Measurements from ENCODE around the gene ADGRD1.

Gene ADGRD1

DNA sequence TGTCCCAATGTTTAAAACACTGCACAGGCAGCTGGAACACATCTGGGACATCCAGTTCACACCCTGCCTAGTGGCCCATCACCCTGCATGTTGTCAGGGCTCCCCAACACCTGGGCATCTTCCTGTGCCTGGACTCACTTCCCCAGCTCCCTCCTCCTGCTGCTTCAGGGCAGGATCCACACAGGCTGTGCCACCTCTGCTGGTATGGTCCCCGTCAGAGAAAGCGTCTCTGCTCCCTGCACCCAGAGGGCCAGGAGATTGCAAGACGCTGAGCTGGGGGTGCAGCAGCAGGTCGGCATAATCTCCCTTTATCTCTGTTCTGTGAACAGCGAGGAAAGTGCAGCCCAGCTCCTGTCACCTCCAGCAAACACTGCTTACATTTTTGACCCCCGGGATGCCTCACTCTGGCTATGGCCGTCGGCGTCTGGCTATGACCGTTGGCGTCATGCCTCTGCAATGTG lies 124.3 kb downstream of the ADGRD1 start:
- Histone ChIP-seq H3K4me3 (ENCODE audit: low read length in 2 of 2) (no peak overlapping the region), H3K9ac (ENCODE audit: low read depth in 1 of 2, low read length in 2 of 2) (no peak overlapping the region), H3K27ac (ENCODE audit: low read depth in 2 of 2, low read length in 2 of 2) (no peak overlapping the region), H3K36me3 (ENCODE audit: control insufficient read depth in 2 of 2, insufficient read depth in 2 of 2, low read length in 2 of 2) (no peaks in the 10 kb centered on the region), H3K9me3 (ENCODE audit: control insufficient read depth in 2 of 2, low read length in 2 of 2) (no peaks in the 10 kb centered on the region), H3K4me1 (ENCODE audit: control insufficient read depth in 2 of 2, insufficient read depth in 2 of 2, low read length in 2 of 2) (no peaks in the 10 kb centered on the region), H3K27me3 (ENCODE audit: control insufficient read depth in 2 of 2, insufficient read depth in 2 of 2, low read length in 2 of 2) (no peaks in the 10 kb centered on the region)

DNA sequence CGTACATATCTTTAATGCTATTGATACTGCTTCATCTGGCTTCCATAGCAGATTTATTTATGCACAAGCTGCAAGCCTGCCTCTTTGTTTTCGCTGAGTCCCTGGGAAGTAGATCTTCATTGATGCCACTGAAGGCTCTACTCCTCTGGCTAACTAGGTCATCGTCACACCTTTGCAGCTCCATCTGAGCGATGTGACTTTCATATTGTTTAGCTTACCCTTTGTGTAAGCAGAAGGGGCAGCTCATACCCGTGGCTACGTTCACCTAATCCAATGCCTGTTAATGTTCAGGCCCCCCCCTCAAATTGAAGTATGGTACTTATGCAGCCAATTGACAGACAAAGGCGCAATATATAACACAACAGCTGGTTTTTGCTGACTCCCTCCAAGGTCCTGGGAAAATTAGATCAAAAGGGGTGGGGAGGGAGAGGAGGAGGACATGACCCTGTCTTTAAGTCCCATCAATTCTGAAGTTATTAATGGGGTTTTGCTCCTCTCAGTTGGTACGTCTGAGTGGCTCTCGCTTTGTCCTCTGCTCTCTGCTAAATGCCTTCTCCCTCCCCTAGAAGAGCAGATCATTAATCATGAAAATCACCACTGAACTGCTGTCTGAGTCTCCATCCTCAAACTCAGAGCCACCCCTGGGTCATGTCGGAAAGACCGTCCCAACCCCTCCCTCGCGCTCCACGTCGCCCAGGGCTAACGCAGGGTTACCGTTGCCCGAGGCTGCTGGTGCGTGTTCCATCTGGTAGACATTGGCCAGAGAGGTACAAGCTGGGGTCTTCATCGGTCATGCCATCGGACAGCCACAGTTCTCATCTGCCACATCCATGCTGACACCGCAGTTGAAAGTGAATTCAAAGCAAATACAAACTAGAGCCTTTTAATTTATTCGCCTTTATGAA lies 128.8 kb downstream of the ADGRD1 start:
- no peaks in the 10 kb centered on the region for H3K4me1 ChIP-seq (ENCODE audit: control insufficient read depth in 2 of 2, insufficient read depth in 2 of 2, low read length in 2 of 2)
- H3K36me3 ChIP-seq (ENCODE audit: control insufficient read depth in 2 of 2, insufficient read depth in 2 of 2, low read length in 2 of 2), result no peaks in the 10 kb centered on the region
- H3K9me3 ChIP-seq (ENCODE audit: control insufficient read depth in 2 of 2, low read length in 2 of 2), result no peaks in the 10 kb centered on the region
- H3K27ac ChIP-seq (ENCODE audit: low read depth in 2 of 2, low read length in 2 of 2), result no peak overlapping the region
- no peaks in the 10 kb centered on the region for H3K27me3 ChIP-seq (ENCODE audit: control insufficient read depth in 2 of 2, insufficient read depth in 2 of 2, low read length in 2 of 2)
- H3K4me3 ChIP-seq (ENCODE audit: low read length in 2 of 2), result no peak overlapping the region
- no peak overlapping the region for H3K9ac ChIP-seq (ENCODE audit: low read depth in 1 of 2, low read length in 2 of 2)

DNA sequence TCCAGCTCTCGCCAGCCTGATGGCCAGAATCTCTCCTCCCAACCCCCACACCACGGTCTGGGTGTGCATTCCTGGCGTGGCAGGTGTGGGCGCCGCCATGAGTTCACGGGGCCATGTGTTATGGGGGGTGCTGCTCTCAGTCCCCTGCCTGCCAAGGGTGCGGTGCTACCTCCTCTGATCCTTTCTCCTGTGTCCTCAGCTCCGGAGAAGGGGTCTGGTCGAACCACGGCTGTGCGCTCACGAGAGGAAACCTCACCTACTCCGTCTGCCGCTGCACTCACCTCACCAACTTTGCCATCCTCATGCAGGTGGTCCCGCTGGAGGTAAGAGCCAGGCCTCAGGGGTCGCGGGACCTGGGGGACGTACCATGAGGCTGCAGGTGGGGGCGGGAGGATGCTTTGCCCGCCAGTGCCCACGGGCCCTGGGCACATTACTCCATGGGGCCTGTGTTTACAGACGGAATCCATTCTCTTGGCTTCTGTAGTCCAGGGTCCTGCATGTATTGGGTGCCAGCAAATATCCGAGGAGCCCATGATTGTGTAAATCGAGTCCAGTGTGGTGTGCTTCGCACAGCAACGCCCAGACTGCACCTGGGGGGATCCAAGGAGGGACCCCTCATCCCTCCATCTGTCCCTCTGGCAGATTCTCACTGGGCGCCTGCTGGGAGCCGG lies 130.8 kb downstream of the ADGRD1 start:
- no peaks in the 10 kb centered on the region for H3K27me3 ChIP-seq (ENCODE audit: control insufficient read depth in 2 of 2, insufficient read depth in 2 of 2, low read length in 2 of 2)
- no peak overlapping the region for H3K4me3 ChIP-seq (ENCODE audit: low read length in 2 of 2)
- H3K4me1 ChIP-seq (ENCODE audit: control insufficient read depth in 2 of 2, insufficient read depth in 2 of 2, low read length in 2 of 2), result no peaks in the 10 kb centered on the region
- H3K27ac ChIP-seq (ENCODE audit: low read depth in 2 of 2, low read length in 2 of 2), result no peak overlapping the region
- no peaks in the 10 kb centered on the region for H3K36me3 ChIP-seq (ENCODE audit: control insufficient read depth in 2 of 2, insufficient read depth in 2 of 2, low read length in 2 of 2)
- no peaks in the 10 kb centered on the region for H3K9me3 ChIP-seq (ENCODE audit: control insufficient read depth in 2 of 2, low read length in 2 of 2)
- H3K9ac ChIP-seq (ENCODE audit: low read depth in 1 of 2, low read length in 2 of 2), result no peak overlapping the region

DNA sequence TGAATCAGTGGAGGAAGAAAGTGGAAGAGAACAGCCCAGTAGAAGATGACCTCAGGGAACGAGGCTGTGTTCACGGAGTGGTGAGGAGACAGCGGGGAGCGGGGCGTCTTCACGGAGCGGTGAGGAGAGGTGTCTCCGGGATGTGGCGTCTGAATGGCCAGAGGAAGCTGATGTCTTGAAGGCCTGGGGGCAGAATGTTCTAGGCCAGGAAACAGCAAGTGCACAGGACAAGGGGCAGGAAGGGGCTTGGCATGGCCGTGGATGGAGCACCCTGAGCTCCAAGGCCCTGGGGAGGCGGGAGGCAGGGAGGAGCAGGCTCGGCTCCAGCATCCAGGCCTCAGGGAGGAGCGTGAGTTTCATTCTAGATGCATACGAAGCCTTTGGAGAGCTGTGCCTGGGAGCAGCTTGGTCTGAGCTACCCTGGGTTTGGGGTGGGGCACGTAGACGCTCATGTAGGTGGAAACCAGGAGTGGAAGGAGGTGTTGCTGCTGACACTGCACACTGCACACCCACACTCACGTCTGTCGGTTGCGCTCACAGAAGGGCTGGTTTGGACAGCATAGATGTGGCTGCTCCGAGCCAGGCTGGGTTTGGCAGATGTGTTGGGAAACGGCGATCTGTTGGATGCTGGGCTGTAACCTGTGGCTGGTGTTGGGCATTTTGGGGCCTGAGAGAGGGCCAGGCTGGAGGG lies 131.6 kb downstream of the ADGRD1 start:
- Histone ChIP-seq H3K27ac (ENCODE audit: low read depth in 2 of 2, low read length in 2 of 2) (no peak overlapping the region), H3K9ac (ENCODE audit: low read depth in 1 of 2, low read length in 2 of 2) (no peak overlapping the region), H3K4me1 (ENCODE audit: control insufficient read depth in 2 of 2, insufficient read depth in 2 of 2, low read length in 2 of 2) (no peaks in the 10 kb centered on the region), H3K4me3 (ENCODE audit: low read length in 2 of 2) (no peak overlapping the region), H3K9me3 (ENCODE audit: control insufficient read depth in 2 of 2, low read length in 2 of 2) (no peaks in the 10 kb centered on the region), H3K27me3 (ENCODE audit: control insufficient read depth in 2 of 2, insufficient read depth in 2 of 2, low read length in 2 of 2) (no peaks in the 10 kb centered on the region), H3K36me3 (ENCODE audit: control insufficient read depth in 2 of 2, insufficient read depth in 2 of 2, low read length in 2 of 2) (no peaks in the 10 kb centered on the region)

DNA sequence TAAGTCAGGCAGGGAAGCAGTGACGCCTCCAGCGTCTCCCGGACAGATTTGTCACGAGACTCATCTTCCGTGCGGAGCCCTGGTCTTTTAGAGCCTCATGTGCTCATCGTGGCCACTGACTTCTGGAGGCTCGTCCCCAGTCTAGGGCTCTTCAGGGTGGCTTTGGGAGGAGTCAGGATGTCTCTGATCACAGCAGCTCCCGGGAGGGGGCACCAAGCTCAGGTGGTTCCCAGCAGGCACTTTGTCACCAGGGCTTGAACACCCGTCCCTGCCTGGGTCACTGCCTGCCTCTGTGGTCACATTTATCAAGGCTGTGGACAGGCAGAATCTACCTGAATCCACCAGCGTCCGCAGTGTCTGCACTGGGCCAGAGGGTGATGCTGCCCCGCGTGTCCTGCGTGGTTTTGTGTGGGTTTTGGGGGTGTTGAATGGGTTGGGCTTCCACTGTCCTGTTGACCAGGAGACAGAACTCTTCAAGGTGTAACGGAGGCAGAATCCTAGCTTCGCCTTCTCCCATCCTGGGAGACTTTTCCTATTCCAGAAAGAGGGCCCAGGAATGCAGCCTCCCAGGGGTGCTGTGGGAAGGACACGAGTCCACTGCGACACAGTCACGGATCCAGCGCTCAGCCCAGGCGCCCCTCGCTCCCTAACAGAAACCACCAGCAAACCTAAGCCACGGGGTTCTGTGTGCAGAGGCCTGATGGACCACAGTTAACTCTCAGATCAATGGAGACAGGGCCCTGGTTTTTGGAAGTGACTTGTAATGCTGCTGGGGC lies 132.3 kb downstream of the ADGRD1 start:
- H3K4me1 ChIP-seq (ENCODE audit: control insufficient read depth in 2 of 2, insufficient read depth in 2 of 2, low read length in 2 of 2), result no peaks in the 10 kb centered on the region

DNA sequence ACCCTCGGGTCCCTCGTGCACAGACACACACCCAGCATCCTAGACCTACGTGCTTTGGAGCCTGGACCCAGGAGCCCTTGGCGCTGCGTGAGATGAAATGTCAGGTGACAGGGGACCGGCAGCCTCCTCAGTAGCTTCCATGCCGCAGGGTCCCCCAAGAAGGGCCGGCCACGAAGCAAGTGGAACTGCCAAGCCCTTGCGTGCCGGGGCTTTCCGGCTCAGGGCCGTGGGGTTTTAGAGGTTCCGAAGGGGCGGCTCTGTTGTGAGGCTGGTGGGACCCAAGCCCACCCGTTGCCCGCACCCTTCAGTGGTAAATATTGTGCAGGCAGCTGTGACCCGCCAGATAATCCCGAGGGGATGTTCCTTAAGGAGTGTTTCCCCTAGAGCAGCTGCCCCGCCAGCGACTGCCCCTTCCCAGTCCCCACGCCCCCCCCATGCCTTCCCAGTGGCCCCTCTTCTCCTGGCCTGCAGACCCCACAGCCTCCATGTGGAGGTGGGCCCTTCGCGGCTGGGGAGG lies 133.7 kb downstream of the ADGRD1 start:
- H3K9ac ChIP-seq (ENCODE audit: low read depth in 1 of 2, low read length in 2 of 2), result no peak overlapping the region
- no peaks in the 10 kb centered on the region for H3K4me1 ChIP-seq (ENCODE audit: control insufficient read depth in 2 of 2, insufficient read depth in 2 of 2, low read length in 2 of 2)
- H3K27me3 ChIP-seq (ENCODE audit: control insufficient read depth in 2 of 2, insufficient read depth in 2 of 2, low read length in 2 of 2), result no peaks in the 10 kb centered on the region
- H3K27ac ChIP-seq (ENCODE audit: low read depth in 2 of 2, low read length in 2 of 2), result no peak overlapping the region
- H3K36me3 ChIP-seq (ENCODE audit: control insufficient read depth in 2 of 2, insufficient read depth in 2 of 2, low read length in 2 of 2), result no peaks in the 10 kb centered on the region
- H3K9me3 ChIP-seq (ENCODE audit: control insufficient read depth in 2 of 2, low read length in 2 of 2), result no peaks in the 10 kb centered on the region
- H3K4me3 ChIP-seq (ENCODE audit: low read length in 2 of 2), result no peak overlapping the region

More for the DNA sequence above, 132.3 kb downstream of the ADGRD1 start:
- Histone ChIP-seq H3K4me3 (ENCODE audit: low read length in 2 of 2) (no peak overlapping the region), H3K36me3 (ENCODE audit: control insufficient read depth in 2 of 2, insufficient read depth in 2 of 2, low read length in 2 of 2) (no peaks in the 10 kb centered on the region), H3K27me3 (ENCODE audit: control insufficient read depth in 2 of 2, insufficient read depth in 2 of 2, low read length in 2 of 2) (no peaks in the 10 kb centered on the region), H3K9me3 (ENCODE audit: control insufficient read depth in 2 of 2, low read length in 2 of 2) (no peaks in the 10 kb centered on the region), H3K27ac (ENCODE audit: low read depth in 2 of 2, low read length in 2 of 2) (no peak overlapping the region), H3K9ac (ENCODE audit: low read depth in 1 of 2, low read length in 2 of 2) (no peak overlapping the region)

DNA sequence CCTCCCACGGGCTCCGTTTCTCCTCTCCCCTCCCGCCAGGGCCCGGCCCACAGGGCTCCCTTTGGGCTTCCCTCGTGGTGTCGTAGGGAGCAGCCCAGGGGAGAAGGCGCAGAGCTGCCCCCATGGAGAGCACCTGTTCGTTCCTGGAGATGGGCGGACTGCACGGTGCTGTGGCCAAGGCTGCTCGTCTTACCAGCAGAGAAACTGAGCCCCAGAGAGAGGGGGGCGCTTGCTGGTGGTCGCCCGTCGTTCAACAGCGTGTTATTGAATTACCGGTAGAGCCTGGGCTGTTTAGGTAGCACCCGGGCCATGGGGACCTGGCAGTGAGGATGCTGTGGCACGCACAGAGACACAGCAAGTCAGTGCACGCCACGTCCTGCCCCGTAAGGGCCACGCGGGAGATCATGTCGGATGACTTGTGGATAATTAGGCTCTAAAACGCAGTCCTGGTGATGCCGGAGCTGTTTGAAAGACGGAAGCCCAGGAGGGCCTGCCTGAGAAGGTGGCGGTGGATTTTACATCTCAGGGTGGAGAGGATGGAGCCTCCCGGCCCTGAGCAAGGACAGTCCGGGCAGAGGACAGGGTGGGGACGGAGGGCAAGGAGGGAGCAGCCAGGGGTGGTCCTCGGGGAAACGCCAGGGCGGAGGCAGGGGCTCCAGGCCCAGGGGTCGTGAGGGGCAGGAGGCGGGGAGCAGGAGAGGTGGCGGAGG lies 134.4 kb downstream of the ADGRD1 start:
- H3K9ac ChIP-seq (ENCODE audit: low read depth in 1 of 2, low read length in 2 of 2), result no peak overlapping the region
- no peaks in the 10 kb centered on the region for H3K36me3 ChIP-seq (ENCODE audit: control insufficient read depth in 2 of 2, insufficient read depth in 2 of 2, low read length in 2 of 2)
- no peaks in the 10 kb centered on the region for H3K9me3 ChIP-seq (ENCODE audit: control insufficient read depth in 2 of 2, low read length in 2 of 2)

DNA sequence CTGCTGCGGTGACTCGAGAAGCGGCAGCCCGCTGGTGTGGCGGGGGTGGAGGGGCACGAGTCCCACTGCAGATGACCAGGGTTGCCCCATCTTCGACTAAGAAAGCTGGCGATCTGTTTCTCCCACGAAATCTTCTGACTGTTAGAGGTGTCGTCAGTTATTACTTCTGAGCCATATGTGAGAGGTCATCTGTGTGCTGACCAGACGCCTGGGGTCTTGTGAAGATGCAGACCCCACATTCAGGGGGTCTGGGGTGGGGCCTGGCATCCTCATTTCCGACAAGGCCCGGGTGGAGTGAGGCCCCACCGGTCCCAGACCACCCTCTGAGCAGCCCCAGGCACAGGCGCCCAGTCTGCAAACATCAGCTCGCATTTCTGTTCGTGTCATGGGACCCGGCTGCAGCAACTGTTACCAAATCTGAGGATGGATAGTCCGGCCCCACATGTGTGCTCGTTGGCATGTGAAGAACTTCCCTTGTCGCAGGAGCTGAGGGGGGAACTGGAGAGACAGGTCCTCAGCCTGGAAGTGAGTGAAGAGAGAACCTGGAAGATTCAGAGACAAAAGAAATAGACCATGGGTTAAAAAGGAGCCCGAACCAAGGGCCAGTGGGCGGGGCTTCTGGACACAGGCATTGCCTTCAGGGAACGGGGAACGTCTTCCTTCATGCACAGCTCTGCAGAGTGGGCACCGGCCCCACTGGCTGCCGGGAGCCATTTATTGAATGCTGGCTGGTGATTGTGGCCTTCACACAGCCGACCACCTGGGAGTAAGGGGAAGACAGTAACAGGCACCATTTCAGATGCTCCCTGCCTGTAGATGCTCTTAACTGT lies 135.2 kb downstream of the ADGRD1 start:
- Histone ChIP-seq H3K36me3 (ENCODE audit: control insufficient read depth in 2 of 2, insufficient read depth in 2 of 2, low read length in 2 of 2) (no peaks in the 10 kb centered on the region), H3K9ac (ENCODE audit: low read depth in 1 of 2, low read length in 2 of 2) (no peak overlapping the region), H3K4me1 (ENCODE audit: control insufficient read depth in 2 of 2, insufficient read depth in 2 of 2, low read length in 2 of 2) (peaks cover 0 to 3% of the 10 kb centered on the region in 2 donors), H3K4me3 (ENCODE audit: low read length in 2 of 2) (no peak overlapping the region), H3K27ac (ENCODE audit: low read depth in 2 of 2, low read length in 2 of 2) (no peak overlapping the region), H3K27me3 (ENCODE audit: control insufficient read depth in 2 of 2, insufficient read depth in 2 of 2, low read length in 2 of 2) (no peaks in the 10 kb centered on the region), H3K9me3 (ENCODE audit: control insufficient read depth in 2 of 2, low read length in 2 of 2) (no peaks in the 10 kb centered on the region)

More for the DNA sequence above, 134.4 kb downstream of the ADGRD1 start:
- Histone ChIP-seq H3K27ac (ENCODE audit: low read depth in 2 of 2, low read length in 2 of 2) (no peak overlapping the region), H3K27me3 (ENCODE audit: control insufficient read depth in 2 of 2, insufficient read depth in 2 of 2, low read length in 2 of 2) (no peaks in the 10 kb centered on the region), H3K4me1 (ENCODE audit: control insufficient read depth in 2 of 2, insufficient read depth in 2 of 2, low read length in 2 of 2) (no peaks in the 10 kb centered on the region), H3K4me3 (ENCODE audit: low read length in 2 of 2) (no peak overlapping the region)
